Measurements from ENCODE around the gene BRD7. TPM values are rescaled to one million over a fixed set of nuclear protein-coding genes. Genes with fewer than 3 reads are reported as not detected.
"Not testable (repeated sequence)": the region's sequence is repeated elsewhere in the genome, so short reads cannot be mapped to it uniquely, and the experiment has no call there.

Gene BRD7
- total RNA-seq, 4 donors from 2014 or later, result 53.1 to 62.0 (median 56.2) TPM

GRCh38 chr16:50351116-50351515, 17.7 kb downstream of the BRD7 start:
- Histone ChIP-seq H3K27ac (no peak overlapping the region), H3K4me3 (no peak overlapping the region), H3K9me3 (no peaks in the 10 kb centered on the region), H3K36me3 (peaks cover 40% of the 10 kb centered on the region), H3K27me3 (no peaks in the 10 kb centered on the region), H3K4me1 (no peaks in the 10 kb centered on the region)
- 94% methylated on average over 5 of the region's 5 CpGs for WGBS
- TF ChIP-seq POLR2A (IDR thresholded peaks at IDR 0.05) (no peak), CTCF (IDR thresholded peaks at IDR 0.05) (no peak), POLR2AphosphoS5 (IDR thresholded peaks at IDR 0.05) (no peak), EP300 (IDR thresholded peaks at IDR 0.05) (no peak)
- no peak for DNase-seq (ENCODE audit: low spot score in 2 of 2)

- 82% methylated on average over 2 of the region's 2 CpGs for WGBS
- H3K27me3 ChIP-seq; H3K9me3 ChIP-seq; DNase-seq (ENCODE audit: low spot score in 2 of 2); H3K27ac ChIP-seq; H3K4me1 ChIP-seq; H3K4me3 ChIP-seq: not testable (repeated sequence)
- H3K36me3 ChIP-seq, result peaks cover 31% of the 10 kb centered on the region
These were observed 23.6 kb downstream of the BRD7 start for GRCh38 chr16:50345210-50345609.

GRCh38 chr16:50343566-50343965, 25.2 kb downstream of the BRD7 start:
- DNase-seq (ENCODE audit: low spot score in 2 of 2); H3K27me3 ChIP-seq; H3K4me3 ChIP-seq; H3K4me1 ChIP-seq; H3K9me3 ChIP-seq; H3K27ac ChIP-seq: not testable (repeated sequence)
- WGBS, result 83% methylated on average over 7 of the region's 8 CpGs
- peaks cover 37% of the 10 kb centered on the region for H3K36me3 ChIP-seq

GRCh38 chr16:50340578-50340977, 28.2 kb downstream of the BRD7 start:
- Histone ChIP-seq H3K27me3 (no peaks in the 10 kb centered on the region), H3K36me3 (peaks cover 41% of the 10 kb centered on the region), H3K4me1 (peaks cover 12% of the 10 kb centered on the region), H3K27ac (peak overlapping the region; percentile 56), H3K9me3 (no peaks in the 10 kb centered on the region), H3K4me3 (no peak overlapping the region)
- TF ChIP-seq EP300 (IDR thresholded peaks at IDR 0.05), result no peak
- TF ChIP-seq CTCF (IDR thresholded peaks at IDR 0.05), result no peak
- no peak for TF ChIP-seq POLR2A (IDR thresholded peaks at IDR 0.05)
- whole genome bisulfite sequencing, result 64% methylated on average over 2 of the region's 2 CpGs
- DNase-seq (ENCODE audit: low spot score in 2 of 2), result no peak

GRCh38 chr16:50338371-50339231, 30.2 kb downstream of the BRD7 start:
- Histone ChIP-seq H3K27me3 (no peaks in the 10 kb centered on the region), H3K9me3 (no peaks in the 10 kb centered on the region), H3K4me3 (no peak overlapping the region), H3K4me1 (peaks cover 12% of the 10 kb centered on the region), H3K27ac (no peak overlapping the region), H3K36me3 (peaks cover 45% of the 10 kb centered on the region)
- DNase-seq (ENCODE audit: low spot score in 2 of 2), result no peak
- WGBS, result 75% methylated on average over 8 of the region's 8 CpGs
- TF ChIP-seq POLR2A (IDR thresholded peaks at IDR 0.05) (no peak), POLR2AphosphoS5 (IDR thresholded peaks at IDR 0.05) (no peak), EP300 (IDR thresholded peaks at IDR 0.05) (no peak), CTCF (IDR thresholded peaks at IDR 0.05) (no peak)

- H3K4me1 ChIP-seq, result peaks cover 12% of the 10 kb centered on the region
- H3K27ac ChIP-seq, result no peak overlapping the region
These were observed 31.9 kb downstream of the BRD7 start for GRCh38 chr16:50336884-50337283.

More at GRCh38 chr16:50336884-50337283, 31.9 kb downstream of the BRD7 start:
- DNase-seq (ENCODE audit: low spot score in 2 of 2), result no peak
- H3K9me3 ChIP-seq, result no peaks in the 10 kb centered on the region
- peaks cover 50% of the 10 kb centered on the region for H3K36me3 ChIP-seq
- H3K4me3 ChIP-seq, result no peak overlapping the region
- 72% methylated on average over 1 of the region's 1 CpG for WGBS
- H3K27me3 ChIP-seq, result no peaks in the 10 kb centered on the region
- TF ChIP-seq EP300 (IDR thresholded peaks at IDR 0.05) (no peak), POLR2A (IDR thresholded peaks at IDR 0.05) (no peak), POLR2AphosphoS5 (IDR thresholded peaks at IDR 0.05) (no peak), CTCF (IDR thresholded peaks at IDR 0.05) (no peak)
